Measurements from ENCODE around the gene MAG.

The MAG gene

DNA sequence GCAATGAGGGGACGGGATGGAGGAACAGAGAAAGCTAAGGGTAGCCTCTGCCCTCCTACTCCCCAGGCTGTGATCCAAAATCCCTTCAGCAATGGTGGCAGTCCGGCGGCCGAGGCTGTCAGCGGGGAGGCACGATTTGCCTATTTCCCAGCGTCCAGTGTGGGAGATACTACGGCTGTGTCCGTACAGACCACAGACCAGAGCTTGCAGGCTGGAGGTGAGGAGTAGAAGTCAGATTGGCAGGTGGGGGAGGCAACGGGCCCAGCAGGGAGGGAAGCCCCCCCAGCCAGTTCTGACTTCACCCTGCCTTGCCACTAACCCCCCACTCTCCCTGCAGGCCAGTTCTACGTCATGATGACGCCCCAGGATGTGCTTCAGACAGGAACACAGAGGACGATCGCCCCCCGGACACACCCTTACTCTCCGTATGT, 21.6 kb upstream of the MAG start:
- peaks cover 36% of the 10 kb centered on the region for H3K4me1 Mint-ChIP-seq (ENCODE audit: low read depth)
- H3K36me3 Mint-ChIP-seq (ENCODE audit: low read depth), result peaks cover 34% of the 10 kb centered on the region
- no peak overlapping the region for H3K27ac Mint-ChIP-seq
- H3K9me3 Mint-ChIP-seq, result no peaks in the 10 kb centered on the region
- H3K27me3 Mint-ChIP-seq, result no peaks in the 10 kb centered on the region
- peak overlapping the region; percentile 66 for H3K4me3 Mint-ChIP-seq

GRCh38 chr19:35271546-35271945, 20.4 kb upstream of the MAG start:
- Mint-ChIP-seq H3K4me1 (ENCODE audit: low read depth) (peaks cover 24% of the 10 kb centered on the region), H3K4me3 (no peak overlapping the region), H3K27ac (no peak overlapping the region), H3K9me3 (no peaks in the 10 kb centered on the region), H3K27me3 (no peaks in the 10 kb centered on the region), H3K36me3 (ENCODE audit: low read depth) (peaks cover 34% of the 10 kb centered on the region)

- Mint-ChIP-seq H3K4me3 (no peak overlapping the region), H3K9me3 (no peaks in the 10 kb centered on the region), H3K36me3 (ENCODE audit: low read depth) (peaks cover 34% of the 10 kb centered on the region), H3K4me1 (ENCODE audit: low read depth) (peaks cover 23% of the 10 kb centered on the region), H3K27ac (peak overlapping the region; percentile 41), H3K27me3 (no peaks in the 10 kb centered on the region)
These were observed 19.7 kb upstream of the MAG start for GRCh38 chr19:35272122-35272719.

- Mint-ChIP-seq H3K4me3 (no peak overlapping the region), H3K27ac (peak overlapping the region; percentile 53), H3K9me3 (no peaks in the 10 kb centered on the region), H3K4me1 (ENCODE audit: low read depth) (peaks cover 23% of the 10 kb centered on the region), H3K27me3 (no peaks in the 10 kb centered on the region), H3K36me3 (ENCODE audit: low read depth) (peaks cover 40% of the 10 kb centered on the region)
These were observed 18.9 kb upstream of the MAG start for GRCh38 chr19:35272954-35273649.

- Mint-ChIP-seq H3K27me3 (no peaks in the 10 kb centered on the region), H3K4me3 (no peak overlapping the region), H3K27ac (peak overlapping the region; percentile 51), H3K9me3 (no peaks in the 10 kb centered on the region), H3K36me3 (ENCODE audit: low read depth) (peaks cover 40% of the 10 kb centered on the region), H3K4me1 (ENCODE audit: low read depth) (peaks cover 23% of the 10 kb centered on the region)
These were observed 18.2 kb upstream of the MAG start for GRCh38 chr19:35273686-35274259.

- peaks cover 40% of the 10 kb centered on the region for H3K36me3 Mint-ChIP-seq (ENCODE audit: low read depth)
- peaks cover 23% of the 10 kb centered on the region for H3K4me1 Mint-ChIP-seq (ENCODE audit: low read depth)
- H3K4me3 Mint-ChIP-seq, result no peak overlapping the region
- no peaks in the 10 kb centered on the region for H3K9me3 Mint-ChIP-seq
- H3K27ac Mint-ChIP-seq, result no peak overlapping the region
- no peaks in the 10 kb centered on the region for H3K27me3 Mint-ChIP-seq
These were observed 17.6 kb upstream of the MAG start for GRCh38 chr19:35274323-35274722.

GRCh38 chr19:35276706-35277281, 15.2 kb upstream of the MAG start:
- no peak overlapping the region for H3K27ac Mint-ChIP-seq
- H3K4me3 Mint-ChIP-seq, result no peak overlapping the region
- H3K9me3 Mint-ChIP-seq, result no peaks in the 10 kb centered on the region
- H3K27me3 Mint-ChIP-seq, result peaks cover under 1% of the 10 kb centered on the region
- H3K36me3 Mint-ChIP-seq (ENCODE audit: low read depth), result peaks cover 30% of the 10 kb centered on the region
- peaks cover 19% of the 10 kb centered on the region for H3K4me1 Mint-ChIP-seq (ENCODE audit: low read depth)

GRCh38 chr19:35278578-35279284, 13.2 kb upstream of the MAG start:
- Mint-ChIP-seq H3K4me1 (ENCODE audit: low read depth) (peaks cover 16% of the 10 kb centered on the region), H3K27me3 (peaks cover 10% of the 10 kb centered on the region), H3K36me3 (ENCODE audit: low read depth) (peaks cover 18% of the 10 kb centered on the region), H3K9me3 (no peaks in the 10 kb centered on the region), H3K27ac (no peak overlapping the region), H3K4me3 (no peak overlapping the region)

GRCh38 chr19:35279374-35279773, 12.6 kb upstream of the MAG start:
- Mint-ChIP-seq H3K27ac (no peak overlapping the region), H3K4me3 (no peak overlapping the region), H3K36me3 (ENCODE audit: low read depth) (peaks cover 12% of the 10 kb centered on the region), H3K4me1 (ENCODE audit: low read depth) (peaks cover 16% of the 10 kb centered on the region), H3K9me3 (no peaks in the 10 kb centered on the region), H3K27me3 (peaks cover 10% of the 10 kb centered on the region)

- H3K36me3 Mint-ChIP-seq (ENCODE audit: low read depth), result peaks cover 12% of the 10 kb centered on the region
These were observed 11.8 kb upstream of the MAG start for GRCh38 chr19:35279985-35280821.

GRCh38 chr19:35281303-35281702, 10.7 kb upstream of the MAG start:
- no peaks in the 10 kb centered on the region for H3K9me3 Mint-ChIP-seq
- H3K27me3 Mint-ChIP-seq, result peaks cover 14% of the 10 kb centered on the region
- no peak overlapping the region for H3K27ac Mint-ChIP-seq
- H3K4me1 Mint-ChIP-seq (ENCODE audit: low read depth), result peaks cover 16% of the 10 kb centered on the region
- H3K36me3 Mint-ChIP-seq (ENCODE audit: low read depth), result peaks cover 6% of the 10 kb centered on the region
- no peak overlapping the region for H3K4me3 Mint-ChIP-seq

More at GRCh38 chr19:35279985-35280821, 11.8 kb upstream of the MAG start:
- Mint-ChIP-seq H3K27me3 (peaks cover 14% of the 10 kb centered on the region), H3K4me1 (ENCODE audit: low read depth) (peaks cover 16% of the 10 kb centered on the region), H3K27ac (no peak overlapping the region), H3K4me3 (no peak overlapping the region), H3K9me3 (no peaks in the 10 kb centered on the region)

DNA sequence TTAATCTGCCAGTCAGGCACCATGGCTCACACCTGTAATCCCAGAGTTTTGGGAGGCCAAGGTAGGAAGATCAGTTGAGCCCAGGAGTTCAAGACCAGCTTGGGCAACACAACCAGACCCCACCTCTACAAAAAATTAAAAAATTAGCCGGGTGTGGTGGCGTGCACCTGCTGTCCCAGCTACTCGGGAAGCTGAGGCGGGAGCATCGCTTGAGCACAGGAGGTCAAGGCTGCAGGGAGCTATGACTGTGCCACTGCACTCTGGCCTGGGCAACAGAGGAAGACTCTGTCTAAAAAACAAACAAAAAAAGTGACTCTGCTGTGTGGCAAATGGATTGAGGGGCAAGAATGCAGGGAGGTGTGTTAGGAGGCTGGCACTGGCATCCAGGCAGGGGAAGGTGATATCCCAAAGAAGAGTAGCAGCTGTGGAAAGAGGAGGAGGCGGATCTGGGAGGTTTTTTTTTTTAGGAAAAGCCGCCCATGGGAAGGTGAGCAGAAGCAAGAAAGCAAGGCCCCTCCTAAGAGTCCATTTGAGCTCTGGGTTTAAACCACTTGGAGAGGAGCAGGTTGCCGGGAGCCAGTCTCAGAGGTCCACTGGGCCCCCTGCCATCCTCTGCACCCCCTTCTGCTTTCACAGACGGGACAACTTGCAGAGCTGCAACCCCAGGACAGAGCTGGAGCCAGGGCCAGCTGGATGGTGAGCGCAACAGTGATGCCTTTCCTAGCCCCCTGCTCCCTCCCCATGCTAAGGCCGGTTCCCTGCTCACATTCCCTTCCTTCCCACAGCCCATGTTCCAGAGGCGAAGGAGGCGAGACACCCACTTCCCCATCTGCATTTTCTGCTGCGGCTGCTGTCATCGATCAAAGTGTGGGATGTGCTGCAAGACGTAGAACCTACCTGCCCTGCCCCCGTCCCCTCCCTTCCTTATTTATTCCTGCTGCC, 7.5 kb upstream of the MAG start:
- H3K4me1 Mint-ChIP-seq (ENCODE audit: low read depth), result peaks cover 16% of the 10 kb centered on the region
- H3K9me3 Mint-ChIP-seq, result no peaks in the 10 kb centered on the region
- H3K36me3 Mint-ChIP-seq (ENCODE audit: low read depth), result no peaks in the 10 kb centered on the region
- H3K27ac Mint-ChIP-seq, result no peak overlapping the region
- H3K4me3 Mint-ChIP-seq, result no peak overlapping the region
- H3K27me3 Mint-ChIP-seq, result peaks cover 14% of the 10 kb centered on the region

DNA sequence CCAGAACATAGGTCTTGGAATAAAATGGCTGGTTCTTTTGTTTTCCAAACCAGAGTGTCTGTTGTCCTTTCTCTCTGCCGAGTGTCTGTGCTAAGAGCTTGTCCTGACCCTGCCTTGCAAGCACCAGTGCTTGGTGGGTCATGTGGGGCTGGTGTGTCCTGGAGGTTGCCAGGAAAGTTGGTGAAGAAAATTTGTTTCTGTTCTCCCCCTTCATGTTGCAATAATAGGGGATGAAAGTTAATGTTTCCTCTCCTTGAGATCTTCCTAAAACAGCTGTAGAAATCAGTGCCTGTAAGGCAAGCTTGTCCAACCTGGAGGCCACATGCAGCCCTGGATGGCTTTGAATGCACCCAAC, 6.9 kb upstream of the MAG start:
- Mint-ChIP-seq H3K4me1 (ENCODE audit: low read depth) (peaks cover 16% of the 10 kb centered on the region), H3K4me3 (no peak overlapping the region), H3K36me3 (ENCODE audit: low read depth) (no peaks in the 10 kb centered on the region), H3K27ac (no peak overlapping the region), H3K27me3 (peaks cover 14% of the 10 kb centered on the region), H3K9me3 (no peaks in the 10 kb centered on the region)

Measured in stimulated activated naive CD8-positive, alpha-beta T cell treated with anti-CD3 and anti-CD28 coated beads, Interleukin-15, Interleukin-2, amounts not matched to agents 100 ng/mL and 50 ng/mL, for 24 hours (primary cell).